NCI-H526 (cell line): Measurements from ENCODE around the gene SCYGR8.
"Not testable (repeated sequence)": the region's sequence is repeated elsewhere in the genome, so short reads cannot be mapped to it uniquely, and the experiment has no call there.

Experiments used
- DNase-seq, 2 experiments: peaks; one replicate each; lab custom pipeline; 2025; lab: John Stamatoyannopoulos, UW

SCYGR8 gene

DNA sequence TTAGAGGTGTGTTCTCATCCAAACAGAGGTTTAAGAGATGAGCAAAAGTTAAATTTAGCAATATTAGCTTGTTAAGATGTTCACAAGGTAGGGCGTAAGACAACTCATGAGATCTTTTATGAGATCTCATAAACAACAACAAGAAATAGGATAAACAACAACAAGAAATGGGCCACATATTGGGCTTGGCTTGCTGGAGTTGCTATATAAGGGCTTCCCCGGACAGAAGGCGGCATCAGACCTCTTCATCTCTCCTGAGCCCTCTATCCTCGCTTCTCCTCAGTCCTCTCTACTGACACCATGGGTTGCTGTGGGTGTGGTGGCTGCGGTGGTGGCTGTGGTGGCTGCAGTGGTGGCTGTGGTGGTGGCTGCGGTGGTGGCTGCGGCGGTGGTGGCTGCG lies at the start of gene SCYGR8:
SCYGR8 (plus strand) TSS at position 301 of the 400 bp plus-strand sequence; CDS start at position 301, 0 bp downstream.
- DNase-seq, result no peak

DNA sequence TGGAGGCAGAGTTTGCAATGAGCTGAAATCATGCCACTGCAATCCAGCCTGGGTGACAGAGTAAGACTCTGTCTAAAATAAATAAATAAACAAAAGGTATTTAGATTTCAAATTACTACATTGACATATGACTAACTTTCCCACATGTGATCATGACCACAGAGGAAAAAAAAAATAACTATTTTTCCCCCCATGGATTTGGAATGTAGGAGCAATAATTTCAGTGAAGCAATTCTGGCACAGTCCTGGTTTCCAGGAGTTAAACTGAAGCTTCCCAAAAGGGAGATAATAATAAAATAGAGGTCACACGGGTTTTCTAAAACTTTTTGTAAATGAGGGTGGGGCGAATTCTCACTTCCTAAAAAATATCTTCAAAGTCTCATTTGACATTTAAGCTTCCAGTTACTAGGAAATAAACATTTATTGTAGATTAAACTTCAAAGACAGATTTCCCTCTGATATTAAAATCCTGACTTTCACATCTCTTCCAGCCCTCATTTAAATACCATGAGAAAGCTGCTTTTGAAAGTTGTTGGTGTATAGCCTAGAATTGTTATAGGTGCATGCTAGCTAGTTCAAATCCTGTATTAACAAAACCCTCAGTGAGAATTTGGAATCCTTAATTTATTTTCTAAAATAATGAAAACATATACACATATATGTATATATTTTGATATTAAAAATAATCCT lies 48.6 kb upstream of the SCYGR8 start:
- no peak for DNase-seq

GRCh38 chr2:227701556-227701955 lies 44.1 kb upstream of the SCYGR8 start:
- DNase-seq, result no peak

GRCh38 chr2:227703280-227703732 lies 42.4 kb upstream of the SCYGR8 start:
- no peak for DNase-seq

DNA sequence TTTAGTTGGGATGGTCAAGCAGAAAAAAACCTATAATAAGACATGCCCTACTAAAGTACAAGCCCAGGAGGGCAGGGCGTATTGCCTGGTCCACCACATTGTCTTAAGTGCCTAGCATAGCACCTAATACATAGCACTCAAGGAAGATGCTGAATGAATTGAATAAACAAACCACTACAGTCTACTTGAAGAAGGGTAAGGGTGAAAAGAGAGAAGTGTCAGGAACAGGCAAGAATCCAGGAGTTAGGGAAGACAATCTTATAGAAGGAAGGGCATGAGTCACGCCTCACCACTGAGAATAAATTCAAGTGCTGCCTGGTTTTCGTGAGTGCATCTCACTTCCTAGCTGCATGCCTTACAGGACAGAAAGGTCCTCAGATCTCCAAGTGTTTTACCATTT lies 41.7 kb upstream of the SCYGR8 start:
- no peak for DNase-seq

DNA sequence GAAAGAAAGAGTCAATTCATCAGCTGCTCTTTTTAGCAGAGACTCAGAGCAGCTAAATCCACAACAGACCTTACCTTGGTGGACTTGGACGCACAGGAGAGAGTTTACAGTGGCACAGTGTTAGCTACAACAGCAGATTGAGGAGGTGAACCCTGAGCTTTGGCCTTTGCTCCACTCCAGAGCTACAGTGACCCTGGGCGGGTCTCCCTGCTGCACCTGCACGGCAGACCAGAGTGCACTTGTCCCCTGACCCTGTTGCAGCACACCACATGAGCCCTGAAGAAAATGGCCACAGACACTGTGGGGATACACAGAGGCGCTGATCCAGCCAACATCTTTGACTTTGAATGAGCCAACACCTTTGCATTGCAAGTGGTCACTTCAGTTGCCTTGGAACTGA lies 38.8 kb upstream of the SCYGR8 start:
- DNase-seq, result no peak

- DNase-seq, result no peak
Observed at GRCh38 chr2:227707390-227707789, 38.3 kb upstream of the SCYGR8 start.

DNA sequence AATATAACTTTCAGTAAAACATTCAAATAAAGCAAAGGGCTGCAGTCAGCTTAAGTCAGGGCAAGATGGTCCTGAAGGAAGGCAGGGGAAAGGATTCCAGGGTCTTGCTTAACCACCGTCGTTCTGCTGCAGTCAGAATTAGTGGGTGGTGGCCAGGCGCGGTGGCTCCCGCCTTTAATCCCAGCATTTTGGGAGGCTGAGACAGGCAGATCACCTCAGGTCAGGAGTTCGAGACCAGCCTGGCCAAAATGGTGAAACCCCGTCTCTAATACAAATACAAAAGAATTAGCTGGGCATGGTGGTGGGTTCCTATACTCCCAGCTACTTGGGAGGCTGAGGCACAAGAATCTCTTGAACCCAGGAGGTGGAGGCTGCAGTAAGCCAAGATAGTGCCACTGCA lies 34.7 kb upstream of the SCYGR8 start:
- DNase-seq, result no peak

DNA sequence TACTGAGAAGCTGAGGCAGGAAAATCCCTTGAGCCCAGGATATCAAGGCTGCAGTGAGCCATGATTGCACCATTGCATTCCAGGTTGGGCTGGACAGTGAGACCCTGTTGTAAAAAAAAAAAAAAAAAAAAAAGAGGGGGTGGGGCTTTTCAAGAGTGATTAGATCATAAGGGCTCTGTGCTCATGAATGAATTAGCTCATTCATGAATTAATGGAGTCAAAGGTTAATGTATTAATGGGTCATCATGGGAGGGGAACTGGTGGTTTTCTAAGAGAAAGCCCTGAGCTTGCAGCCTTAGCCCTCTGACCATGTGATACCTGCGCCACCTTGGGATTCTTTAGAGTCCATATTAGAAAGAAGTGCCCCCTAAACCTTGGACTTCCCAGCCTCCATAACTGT lies 32.4 kb upstream of the SCYGR8 start:
- no peak for DNase-seq

GRCh38 chr2:227716501-227716900 lies 29.2 kb upstream of the SCYGR8 start:
- DNase-seq, result no peak

- peak in 1 of 2 experiments; percentile 54 for DNase-seq
Observed at GRCh38 chr2:227717687-227718567, 27.8 kb upstream of the SCYGR8 start, which contains the start of gene SLC19A3. Gene SLC19A3, minus strand, starts transcription at chr2:227718028. Its CDS starts 15,710 bp downstream, at chr2:227702318.

DNA sequence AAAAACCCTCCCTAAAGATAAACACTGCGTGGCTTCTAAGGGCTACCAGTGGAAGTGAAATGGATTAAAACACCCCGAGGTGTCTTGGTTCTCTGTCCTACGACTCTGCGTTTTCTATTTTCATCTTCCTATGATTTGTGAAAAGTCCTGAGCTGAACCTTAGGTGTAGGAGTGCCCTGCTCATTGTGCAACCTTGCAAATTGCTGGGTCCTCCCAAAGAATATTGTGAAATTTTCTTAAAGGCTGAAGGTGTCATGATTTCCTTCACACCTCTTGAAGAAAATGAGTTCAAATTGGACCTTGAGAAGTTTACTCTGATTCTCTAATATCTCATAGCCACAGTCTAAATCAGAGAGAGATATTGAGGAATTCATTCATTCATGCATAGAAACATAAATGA lies 26.1 kb upstream of the SCYGR8 start:
- DNase-seq, result no peak

GRCh38 chr2:227720680-227721079 lies 25.0 kb upstream of the SCYGR8 start:
- DNase-seq, result no peak

GRCh38 chr2:227722821-227723220 lies 22.9 kb upstream of the SCYGR8 start:
- DNase-seq, result not testable (repeated sequence)

DNA sequence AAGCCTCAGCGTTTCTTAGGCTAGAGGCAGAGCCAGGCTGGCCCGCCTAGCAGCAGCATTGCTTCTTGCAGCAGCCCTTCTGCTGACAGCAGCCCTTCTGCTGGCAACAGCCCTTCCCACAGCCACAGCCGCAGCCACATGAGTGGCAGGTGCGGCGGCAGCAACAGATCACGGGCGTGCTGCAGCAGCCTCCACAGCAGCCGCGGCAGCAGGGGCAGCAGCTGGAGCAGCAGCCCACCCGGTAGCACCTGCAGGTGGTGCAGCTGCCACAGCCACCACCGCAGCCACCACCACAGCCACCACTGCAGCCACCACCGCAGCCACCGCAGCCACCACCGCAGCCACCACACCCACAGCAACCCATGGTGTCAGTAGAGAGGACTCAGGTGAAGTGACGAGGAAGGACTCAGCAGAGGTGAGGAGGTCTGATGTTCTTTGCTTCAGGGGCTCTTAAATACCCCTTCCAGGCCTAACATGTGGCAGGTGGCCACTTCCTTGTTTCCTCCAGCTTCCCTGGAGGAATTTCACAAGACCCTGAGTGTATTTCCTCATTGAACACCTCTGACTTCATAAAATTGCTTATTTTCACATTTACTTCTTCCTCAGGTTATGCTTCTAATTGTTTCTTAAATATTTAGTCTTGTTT lies 21.2 kb upstream of the SCYGR8 start, which contains the start of gene SCYGR6:
SCYGR6 (minus strand) TSS at position 364 of the 646 bp plus-strand sequence; CDS start at position 364, 0 bp downstream.
- no peak for DNase-seq

DNA sequence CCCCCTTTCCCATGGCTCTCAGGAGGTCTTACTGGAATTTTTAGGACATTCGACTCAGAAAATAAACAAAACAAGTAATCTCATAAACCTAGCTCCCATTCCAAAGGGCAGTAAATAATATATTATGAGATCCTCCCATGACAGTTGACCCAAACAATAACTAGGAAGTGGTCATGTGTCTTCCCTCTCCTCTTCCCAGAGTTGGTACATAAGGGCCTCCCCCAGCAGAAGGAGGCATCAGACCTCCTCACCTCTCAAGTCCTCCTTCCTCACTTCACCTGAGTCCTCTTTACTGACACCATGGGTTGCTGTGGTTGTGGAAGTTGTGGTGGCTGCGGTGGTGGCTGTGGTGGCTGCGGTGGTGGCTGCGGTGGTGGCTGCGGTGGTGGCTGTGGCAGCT lies 17.7 kb upstream of the SCYGR8 start, which contains the start of gene SCYGR7:
SCYGR7 (plus strand) TSS at position 301 of the 400 bp plus-strand sequence; CDS start at position 301, 0 bp downstream.
- DNase-seq, result no peak

DNA sequence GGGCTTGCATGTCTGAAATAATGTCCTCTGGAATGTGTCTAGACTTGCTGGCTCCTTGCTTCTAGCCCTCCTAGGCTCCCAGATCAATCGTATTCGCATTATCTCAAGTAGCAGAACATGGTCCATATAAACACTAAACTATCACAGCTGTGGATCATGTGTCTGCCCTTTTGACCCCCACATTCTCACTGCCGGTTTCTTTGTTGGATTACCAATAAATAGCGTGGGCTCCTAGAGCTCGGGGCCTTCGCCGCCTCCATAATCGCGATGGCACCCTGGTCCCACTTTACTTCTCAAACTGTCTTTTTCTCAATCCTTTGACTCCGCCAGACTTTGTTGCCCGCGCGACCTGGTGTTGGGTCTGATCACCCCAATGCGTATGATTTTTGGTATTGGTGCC lies 6.3 kb upstream of the SCYGR8 start:
- DNase-seq, result no peak

DNA sequence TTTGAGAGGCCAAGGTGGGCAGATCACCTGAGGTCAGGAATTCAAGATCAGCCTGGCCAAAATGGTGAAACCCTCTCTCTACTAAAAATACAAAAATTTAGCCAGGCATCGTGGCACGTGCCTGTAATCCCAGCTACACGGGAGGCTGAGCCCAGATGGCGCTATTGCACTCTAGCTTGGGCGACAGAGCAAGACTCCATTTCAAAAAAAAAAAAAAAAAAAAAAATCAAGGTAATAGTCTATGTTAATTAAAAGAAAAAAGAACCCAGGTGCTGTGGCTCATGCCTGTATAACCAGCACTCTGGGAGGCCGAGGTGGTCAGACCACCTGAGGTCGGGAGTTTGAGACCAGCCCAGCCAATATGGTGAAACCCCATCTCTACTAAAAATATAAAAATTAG lies 5.0 kb upstream of the SCYGR8 start:
- not testable (repeated sequence) for DNase-seq

DNA sequence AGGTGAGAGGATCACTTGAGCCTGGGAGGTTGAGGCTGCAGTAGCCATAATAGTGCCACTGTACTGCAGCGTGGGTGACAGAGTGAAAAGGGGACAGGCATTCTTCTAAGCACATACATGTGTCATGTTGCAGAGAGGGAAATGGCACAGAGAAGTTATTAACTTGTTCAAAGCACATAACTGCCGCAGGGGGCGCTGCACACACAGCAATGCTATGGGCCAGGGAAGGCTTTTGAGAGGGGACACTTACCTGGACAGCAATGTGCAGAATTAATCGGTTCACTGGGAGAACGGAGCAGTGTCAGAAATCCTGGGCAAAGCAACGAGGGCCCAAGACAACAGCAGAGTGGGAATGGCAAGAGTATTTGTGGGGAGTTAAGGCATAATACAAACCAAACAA lies 2.4 kb downstream of the SCYGR8 start:
- peak in 1 of 2 experiments; percentile 14 for DNase-seq

DNA sequence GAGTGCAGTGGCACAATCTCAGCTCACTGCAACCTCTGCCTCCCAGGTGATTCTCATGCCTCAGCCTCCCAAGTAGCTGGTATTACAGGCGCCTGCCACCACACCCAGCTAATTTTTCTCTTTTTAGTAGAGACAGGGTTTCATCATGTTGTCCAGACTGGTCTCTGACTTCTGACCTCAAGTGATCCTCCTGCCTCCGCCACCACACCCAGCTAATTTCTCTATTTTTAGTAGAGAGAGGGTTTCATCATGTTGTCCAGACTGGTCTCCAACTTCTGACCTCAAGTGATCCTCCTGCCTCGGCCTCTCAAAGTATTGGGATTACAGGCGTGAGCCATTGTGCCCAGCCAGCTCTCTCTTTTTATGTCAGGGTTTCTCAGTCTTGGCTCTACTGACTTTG lies 10.6 kb downstream of the SCYGR8 start:
- not testable (repeated sequence) for DNase-seq

- no peak for DNase-seq
Observed at GRCh38 chr2:227759411-227760118, 13.9 kb downstream of the SCYGR8 start.
